ENCODE measurements around the gene MED15. TPM values are rescaled to one million over a fixed set of nuclear protein-coding genes. Genes with fewer than 3 reads are reported as not detected.

MED15 gene
- polyA plus RNA-seq, 4 donors, result 31.8 to 67.8 (median 48.3) TPM

DNA sequence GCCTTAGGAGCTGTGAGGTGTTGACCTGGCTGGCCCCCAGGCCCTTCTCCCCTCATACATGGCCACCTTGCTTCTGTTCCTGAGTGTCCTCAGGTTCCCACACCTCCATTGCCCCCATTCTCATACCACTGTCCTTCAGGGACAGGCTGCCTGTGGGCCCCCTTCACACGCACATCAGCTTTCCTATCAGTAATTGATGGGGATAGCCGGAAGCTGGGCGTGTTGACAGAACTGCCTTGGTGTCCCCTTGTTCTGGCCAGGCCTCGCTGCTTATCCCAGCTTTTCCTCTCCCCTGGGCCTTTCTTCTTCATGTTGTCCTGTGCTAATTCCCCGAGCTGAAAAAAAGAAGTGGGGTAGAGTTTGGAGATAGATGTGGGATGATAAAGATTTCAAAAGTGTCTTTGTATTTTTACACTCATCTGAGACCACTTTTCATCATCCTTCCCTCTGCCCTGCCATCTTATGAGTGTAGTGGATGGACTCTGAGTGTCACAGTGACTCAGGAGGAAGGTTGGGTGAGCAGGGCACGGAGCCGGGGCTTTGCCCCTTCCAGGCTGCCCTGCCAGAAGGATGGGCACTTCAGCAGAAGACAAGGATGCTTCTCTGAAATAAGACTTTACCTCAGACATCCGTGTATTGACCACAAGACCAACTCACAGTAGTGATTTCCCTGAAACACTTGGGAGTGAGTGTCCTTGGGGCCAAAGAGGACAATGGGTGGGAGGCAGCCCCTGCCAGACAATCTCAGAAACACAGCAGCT lies 42.8 kb downstream of the MED15 start:
- no peak for DNase-seq (ENCODE audit: low read depth in 4 of 4, low spot score in 2 of 4)

- DNase-seq (ENCODE audit: low read depth in 4 of 4, low spot score in 2 of 4), result no peak
Observed at GRCh38 chr22:20550851-20551744, 43.7 kb downstream of the MED15 start.

DNA sequence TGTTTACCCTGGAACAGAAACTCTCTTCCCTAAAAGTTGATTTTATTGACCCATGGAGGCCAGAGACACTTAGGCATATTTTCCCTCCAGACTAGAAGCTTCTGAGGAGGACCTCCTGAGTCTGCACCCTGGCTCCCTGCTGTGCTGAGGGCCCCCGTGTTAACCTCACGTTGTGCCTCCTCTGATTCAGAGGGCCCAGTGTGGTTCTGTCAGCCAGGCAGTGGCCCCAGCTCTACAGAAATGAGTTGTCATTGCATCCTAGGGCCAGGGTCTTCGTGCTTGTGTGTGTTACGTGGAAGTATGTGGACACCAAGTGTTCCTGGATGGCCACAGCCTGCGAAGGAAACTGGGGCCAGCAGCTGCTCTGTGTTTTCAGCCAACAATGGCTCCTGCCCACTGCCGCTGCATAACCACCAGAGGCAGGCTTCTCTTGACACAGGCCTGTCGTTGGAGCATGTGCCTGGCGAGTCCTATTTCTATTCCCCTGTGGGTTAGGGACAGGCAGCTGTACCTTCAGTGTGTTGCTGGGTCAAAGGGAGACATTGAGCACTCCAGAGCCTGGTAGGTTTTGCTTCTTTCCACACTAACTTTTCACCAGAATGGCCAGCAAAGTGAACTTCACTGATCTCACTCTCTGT lies 44.5 kb downstream of the MED15 start:
- DNase-seq (ENCODE audit: low read depth in 4 of 4, low spot score in 2 of 4), result no peak

- no peak for DNase-seq (ENCODE audit: low read depth in 4 of 4, low spot score in 2 of 4)
Observed at GRCh38 chr22:20552443-20553401, 45.3 kb downstream of the MED15 start.

- no peak for DNase-seq (ENCODE audit: low read depth in 4 of 4, low spot score in 2 of 4)
Observed at GRCh38 chr22:20553947-20554741, 46.7 kb downstream of the MED15 start.

DNA sequence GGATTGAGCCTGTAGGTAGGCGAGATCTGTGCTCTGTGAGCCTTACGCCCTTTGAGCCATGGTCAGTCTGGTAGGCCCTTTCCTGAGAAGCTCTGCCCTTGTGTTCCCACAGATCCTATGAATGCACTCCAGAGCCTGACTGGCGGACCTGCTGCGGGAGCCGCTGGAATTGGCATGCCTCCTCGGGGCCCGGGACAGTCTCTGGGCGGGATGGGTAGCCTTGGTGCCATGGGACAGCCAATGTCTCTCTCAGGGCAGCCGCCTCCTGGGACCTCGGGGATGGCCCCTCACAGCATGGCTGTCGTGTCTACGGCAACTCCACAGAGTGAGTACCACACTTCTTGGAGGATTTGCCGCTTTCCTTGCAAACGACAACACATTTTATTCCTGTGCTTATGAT lies 47.4 kb downstream of the MED15 start:
- DNase-seq (ENCODE audit: low read depth in 4 of 4, low spot score in 2 of 4), result no peak

GRCh38 chr22:20558534-20558933 lies 51.1 kb downstream of the MED15 start:
- no peak for DNase-seq (ENCODE audit: low read depth in 4 of 4, low spot score in 2 of 4)

DNA sequence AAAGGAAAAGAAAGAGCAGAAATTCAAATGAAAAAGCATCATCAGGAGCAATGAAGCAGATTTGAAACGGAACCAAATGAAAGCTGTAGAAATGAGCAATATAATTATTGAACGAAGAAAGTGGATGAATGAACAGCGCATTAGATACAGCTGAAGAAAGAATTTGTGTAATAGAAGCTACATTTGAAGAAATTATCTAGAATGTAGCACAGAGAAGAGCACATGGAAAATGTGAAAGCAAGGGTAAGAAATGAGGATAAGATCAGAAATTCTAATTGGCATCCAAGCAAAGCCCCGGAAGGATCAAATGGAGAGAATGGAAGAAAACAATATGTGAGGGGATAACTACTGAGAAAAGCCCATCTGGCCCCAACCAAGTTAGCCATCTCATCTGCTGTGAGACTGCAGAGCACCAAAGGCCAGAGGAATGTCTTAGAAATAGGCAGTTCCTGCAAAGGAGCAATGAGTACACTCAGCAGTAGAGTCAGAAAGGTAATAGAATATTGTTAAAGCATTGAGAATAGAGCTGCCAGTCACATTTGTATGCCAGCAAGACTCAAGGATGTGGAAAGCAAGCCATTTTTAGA lies 51.9 kb downstream of the MED15 start:
- DNase-seq (ENCODE audit: low read depth in 4 of 4, low spot score in 2 of 4), result no peak

- DNase-seq (ENCODE audit: low read depth in 4 of 4, low spot score in 2 of 4), result no peak
Observed at GRCh38 chr22:20560716-20561115, 53.3 kb downstream of the MED15 start.

DNA sequence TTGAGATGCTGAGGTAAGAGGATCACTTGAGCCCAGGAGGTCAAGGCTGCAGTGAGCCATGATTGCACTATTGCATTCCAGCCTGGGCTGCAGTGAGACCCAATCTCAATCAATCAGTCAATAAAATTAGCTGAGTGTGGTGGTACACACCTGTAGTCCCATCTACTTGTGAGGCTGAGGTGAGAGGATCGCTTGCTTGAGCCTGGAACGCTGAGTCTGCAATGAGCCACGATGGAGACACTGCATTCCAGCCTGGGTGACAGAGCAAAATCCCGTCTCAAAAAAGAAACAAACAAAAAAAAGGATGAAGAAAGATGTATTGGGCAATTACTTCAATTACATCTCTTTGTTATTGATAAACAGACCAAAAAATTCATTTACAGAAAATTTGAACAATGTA lies 54.5 kb downstream of the MED15 start:
- DNase-seq (ENCODE audit: low read depth in 4 of 4, low spot score in 2 of 4), result no peak

- DNase-seq (ENCODE audit: low read depth in 4 of 4, low spot score in 2 of 4), result no peak
Observed at GRCh38 chr22:20562607-20563465, 55.4 kb downstream of the MED15 start.

GRCh38 chr22:20563466-20563906 lies 56.1 kb downstream of the MED15 start:
- DNase-seq (ENCODE audit: low read depth in 4 of 4, low spot score in 2 of 4), result no peak

- DNase-seq (ENCODE audit: low read depth in 4 of 4, low spot score in 2 of 4), result no peak
Observed at GRCh38 chr22:20563941-20564371, 56.5 kb downstream of the MED15 start.

GRCh38 chr22:20565079-20565734 lies 57.8 kb downstream of the MED15 start:
- DNase-seq (ENCODE audit: low read depth in 4 of 4, low spot score in 2 of 4), result no peak

DNA sequence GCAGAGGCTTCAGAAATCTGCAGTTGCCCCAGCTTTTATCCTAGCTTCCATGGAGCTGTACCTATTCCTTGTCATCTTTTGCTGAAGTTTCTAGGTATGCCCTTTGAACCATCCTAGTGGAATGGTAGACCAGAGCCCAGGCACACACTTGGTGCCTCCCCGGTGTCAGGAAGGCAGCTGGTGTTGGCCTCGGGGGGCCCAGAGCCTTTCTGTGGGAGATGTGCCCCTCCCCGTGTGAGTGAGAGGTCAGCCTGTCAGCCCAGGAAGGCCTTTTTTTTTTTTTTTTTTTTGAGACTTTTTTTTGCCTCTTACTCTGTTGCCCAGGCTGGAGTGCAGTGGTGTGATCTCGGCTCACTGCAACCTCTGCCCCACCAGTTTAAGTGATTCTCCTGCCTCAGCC lies 58.4 kb downstream of the MED15 start:
- no peak for DNase-seq (ENCODE audit: low read depth in 4 of 4, low spot score in 2 of 4)

- DNase-seq (ENCODE audit: low read depth in 4 of 4, low spot score in 2 of 4), result no peak
Observed at GRCh38 chr22:20566420-20567260, 59.2 kb downstream of the MED15 start.
